GM19193 (cell line): Measurements from ENCODE around the gene FMNL1.

Experiments
- POLR2A ChIP-seq: IDR thresholded peaks from 4 replicates; pipeline ENCODE4 v1.6.1; 2011; ENCODE audit not compliant: insufficient read depth, insufficient read length; ENCODE audit errors: extremely low read depth

Gene FMNL1

DNA sequence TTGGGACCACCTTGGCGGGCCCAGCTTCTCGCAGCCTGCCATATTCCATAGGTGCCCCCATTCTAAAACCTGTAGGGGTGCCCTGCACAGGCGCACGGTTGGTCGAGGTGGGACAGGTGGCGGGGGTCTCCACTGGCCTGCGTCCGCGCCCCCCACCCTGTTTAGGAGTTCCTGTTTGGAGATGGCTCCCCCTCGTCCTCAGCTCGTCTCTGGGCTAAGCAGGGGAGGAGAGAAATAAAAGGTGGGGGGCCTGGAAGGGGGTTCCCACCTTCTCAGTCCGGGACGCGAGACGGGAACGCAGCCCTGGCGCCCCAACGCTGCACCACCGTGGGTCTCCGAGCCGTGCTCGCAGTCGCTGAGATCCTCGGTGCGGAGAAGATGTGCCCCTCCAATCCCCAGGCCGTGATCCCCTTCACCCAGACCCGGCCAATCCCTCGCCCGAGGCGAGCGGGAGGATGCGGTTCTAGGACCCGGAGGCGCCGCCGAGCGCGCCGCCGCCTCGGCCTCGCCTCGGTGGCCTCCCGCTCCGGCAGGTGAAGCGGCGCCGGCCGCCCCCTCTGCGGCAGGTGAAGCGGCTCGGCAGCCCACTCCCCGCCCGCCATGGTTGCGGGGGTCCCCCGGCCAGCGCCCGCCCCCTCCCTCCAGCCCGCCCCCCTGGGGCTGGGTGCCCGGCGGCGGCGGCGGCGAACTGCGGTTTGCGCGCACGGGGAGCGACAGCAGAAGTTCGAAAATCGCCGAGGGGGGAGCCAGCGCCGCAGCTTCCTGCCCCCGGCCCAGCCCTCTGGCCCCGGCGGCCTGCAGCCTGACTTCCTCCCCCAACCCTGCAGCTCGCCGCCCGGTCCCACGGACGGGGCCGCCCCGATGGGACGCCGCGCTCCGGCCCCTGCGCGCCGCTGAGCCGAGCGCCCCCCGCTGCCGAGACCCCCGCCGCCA lies at the start of gene FMNL1:
FMNL1 (plus strand) TSS at position 805 of the 933 bp plus-strand sequence. CDS start 240 bp downstream, outside the sequence.
- no peak for TF ChIP-seq POLR2A

DNA sequence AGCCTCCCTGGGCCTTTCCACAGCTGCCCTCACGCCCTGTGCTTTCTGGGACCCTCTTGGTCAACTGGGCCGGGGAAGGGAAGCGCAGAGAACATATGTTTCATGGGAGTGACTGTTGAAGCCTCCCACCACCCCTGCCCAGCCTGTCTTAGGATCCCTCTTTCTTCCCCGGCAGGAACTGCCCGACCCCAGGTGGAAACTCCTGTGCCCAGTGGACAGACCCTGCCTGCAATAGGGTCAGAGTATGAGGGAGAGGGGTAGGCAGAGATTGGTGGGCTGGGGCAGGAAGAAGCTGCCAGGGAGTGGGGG lies 49.5 kb upstream of the FMNL1 start:
- no peak for TF ChIP-seq POLR2A

- TF ChIP-seq POLR2A = peak; percentile 50
Measured at GRCh38 chr17:45172541-45173286, 49.0 kb upstream of the FMNL1 start.

- TF ChIP-seq POLR2A = no peak
Measured at GRCh38 chr17:45175759-45176115, 45.9 kb upstream of the FMNL1 start.

- no peak for TF ChIP-seq POLR2A
Measured at GRCh38 chr17:45177563-45177962, 44.1 kb upstream of the FMNL1 start.

DNA sequence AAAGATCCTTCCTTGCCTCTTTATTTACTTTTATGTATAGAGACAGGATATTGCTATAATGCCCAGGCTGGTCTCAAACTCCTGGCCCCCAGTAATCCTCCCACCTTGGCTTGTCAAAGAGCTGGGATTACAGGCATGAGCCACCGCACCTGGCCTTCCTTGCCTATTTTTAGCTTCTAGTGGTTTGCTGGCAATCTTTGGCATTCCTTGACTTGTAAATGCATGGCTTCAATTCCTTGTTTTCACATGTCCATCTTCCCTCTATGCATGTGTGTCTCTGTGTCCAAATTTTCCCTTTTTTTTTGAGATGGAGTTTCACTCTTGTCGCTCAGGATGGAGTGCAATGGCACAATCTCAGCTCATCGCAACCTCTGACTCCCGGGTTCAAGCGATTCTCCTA lies 37.5 kb upstream of the FMNL1 start:
- TF ChIP-seq POLR2A = no peak

GRCh38 chr17:45186801-45187354 lies 34.8 kb upstream of the FMNL1 start:
- no peak for TF ChIP-seq POLR2A

- TF ChIP-seq POLR2A = no peak
Measured at GRCh38 chr17:45189009-45189408, 32.7 kb upstream of the FMNL1 start.

- TF ChIP-seq POLR2A = no peak
Measured at GRCh38 chr17:45190503-45191255, 31.0 kb upstream of the FMNL1 start.

DNA sequence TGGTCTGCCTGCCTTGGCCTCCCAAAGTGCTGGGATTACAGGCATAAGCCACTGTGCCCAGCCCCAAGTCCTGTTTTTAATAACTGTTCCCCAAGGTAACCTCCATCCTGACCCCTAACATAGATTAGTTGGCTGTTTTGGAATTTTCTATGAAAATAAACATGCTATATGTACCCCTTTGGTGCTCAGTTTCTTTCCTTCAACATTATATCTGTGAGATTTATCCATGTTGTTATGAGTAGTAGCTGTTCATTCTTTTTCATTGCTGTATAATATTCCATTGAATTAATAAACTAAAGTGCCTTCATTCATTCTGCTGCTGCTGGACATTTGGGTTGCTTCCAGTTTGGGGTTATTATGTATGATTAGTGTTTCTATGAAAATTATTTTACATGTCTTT lies 26.3 kb upstream of the FMNL1 start:
- no peak for TF ChIP-seq POLR2A

GRCh38 chr17:45197108-45197507 lies 24.6 kb upstream of the FMNL1 start:
- TF ChIP-seq POLR2A = no peak

- no peak for TF ChIP-seq POLR2A
Measured at GRCh38 chr17:45197555-45198334, 23.9 kb upstream of the FMNL1 start.

- no peak for TF ChIP-seq POLR2A
Measured at GRCh38 chr17:45200701-45201100, 21.0 kb upstream of the FMNL1 start.

GRCh38 chr17:45201457-45201856 lies 20.2 kb upstream of the FMNL1 start:
- TF ChIP-seq POLR2A = no peak
